ENCODE measurements around the gene ZSCAN21.

ZSCAN21 gene

DNA sequence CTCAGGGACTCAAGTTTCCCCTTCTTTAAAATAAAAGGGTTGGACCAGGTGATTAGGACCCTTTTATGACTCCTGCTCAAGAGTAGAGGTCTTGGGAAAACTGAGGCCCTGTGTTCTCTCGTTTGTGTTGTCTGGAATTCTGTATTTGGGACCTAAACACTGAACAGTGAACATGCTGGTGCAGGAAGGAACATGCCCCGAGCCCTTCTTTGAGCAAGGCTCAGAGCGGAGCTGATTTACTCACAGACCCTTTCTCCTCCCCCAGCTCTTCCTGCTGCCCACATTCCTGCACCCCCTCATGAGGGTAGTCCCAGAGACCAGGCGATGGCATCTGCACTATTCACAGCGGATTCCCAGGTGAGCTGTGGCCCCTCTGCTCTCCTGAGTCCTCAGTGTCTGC is 20.0 kb upstream of the ZSCAN21 start:
- Histone ChIP-seq H3K27me3 (ENCODE audit: insufficient read depth, low read length) (no peaks in the 10 kb centered on the region), H3K36me3 (ENCODE audit: insufficient read depth, low read length) (peaks cover 83% of the 10 kb centered on the region), H3K9ac (ENCODE audit: low read depth, low read length) (no peak overlapping the region), H3K4me3 (ENCODE audit: low read length) (no peak overlapping the region), H3K9me3 (ENCODE audit: insufficient read depth, low read depth, low read length) (no peaks in the 10 kb centered on the region), H3K27ac (ENCODE audit: low read depth, low read length) (no peak overlapping the region), H3K4me1 (ENCODE audit: insufficient read depth, low read length) (no peaks in the 10 kb centered on the region)
- 93% methylated on average over 5 of the region's 5 CpGs for WGBS

DNA sequence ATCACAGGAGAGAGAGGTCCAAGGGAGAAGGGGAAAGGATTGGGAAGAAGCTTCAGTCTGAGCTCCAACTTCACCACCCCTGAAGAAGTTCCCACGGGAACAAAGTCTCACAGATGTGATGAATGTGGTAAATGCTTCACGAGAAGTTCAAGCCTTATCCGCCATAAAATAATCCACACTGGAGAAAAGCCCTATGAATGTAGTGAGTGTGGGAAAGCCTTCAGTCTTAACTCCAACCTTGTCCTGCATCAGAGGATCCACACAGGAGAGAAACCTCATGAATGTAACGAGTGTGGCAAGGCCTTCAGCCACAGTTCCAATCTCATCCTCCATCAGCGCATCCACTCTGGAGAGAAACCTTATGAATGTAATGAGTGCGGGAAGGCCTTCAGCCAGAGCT is 16.0 kb upstream of the ZSCAN21 start:
- no peaks in the 10 kb centered on the region for H3K9me3 ChIP-seq (ENCODE audit: insufficient read depth, low read depth, low read length)
- no peak overlapping the region for H3K4me3 ChIP-seq (ENCODE audit: low read length)
- peaks cover 83% of the 10 kb centered on the region for H3K36me3 ChIP-seq (ENCODE audit: insufficient read depth, low read length)
- 100% methylated on average over 2 of the region's 6 CpGs for WGBS
- H3K4me1 ChIP-seq (ENCODE audit: insufficient read depth, low read length): no peaks in the 10 kb centered on the region
- no peak overlapping the region for H3K9ac ChIP-seq (ENCODE audit: low read depth, low read length)
- H3K27me3 ChIP-seq (ENCODE audit: insufficient read depth, low read length): no peaks in the 10 kb centered on the region
- H3K27ac ChIP-seq (ENCODE audit: low read depth, low read length): no peak overlapping the region

DNA sequence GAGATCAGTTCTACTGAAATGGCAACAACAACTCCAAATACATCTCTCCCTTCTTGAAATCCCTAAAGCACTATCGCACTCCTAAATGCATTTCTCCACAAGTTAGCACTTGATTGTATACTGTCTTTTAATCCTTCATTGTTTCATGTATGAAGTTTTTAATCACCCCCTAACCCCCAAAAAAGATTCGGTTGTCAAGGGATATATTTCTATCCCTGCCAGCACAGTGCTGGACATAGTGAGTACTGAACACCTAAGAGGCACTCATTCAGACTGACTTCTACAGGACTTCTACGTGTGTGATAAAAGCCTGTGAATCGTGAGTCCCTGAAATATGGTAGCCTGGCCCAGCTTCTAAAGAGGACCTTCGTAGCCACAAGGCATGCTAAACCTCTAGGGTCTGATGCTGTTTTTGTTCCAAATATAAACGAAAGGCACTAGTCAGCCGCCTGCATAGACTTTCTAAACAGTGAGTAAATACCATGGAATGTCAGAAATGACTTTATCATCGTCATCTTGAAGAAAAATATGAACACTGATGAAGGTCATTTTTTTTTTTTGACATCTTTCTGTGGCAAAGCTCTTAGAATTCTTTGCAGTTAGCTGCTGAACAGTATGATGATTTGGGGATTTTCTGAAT is 14.6 kb upstream of the ZSCAN21 start:
- Histone ChIP-seq H3K9ac (ENCODE audit: low read depth, low read length) (no peak overlapping the region), H3K4me1 (ENCODE audit: insufficient read depth, low read length) (no peaks in the 10 kb centered on the region), H3K9me3 (ENCODE audit: insufficient read depth, low read depth, low read length) (no peaks in the 10 kb centered on the region), H3K36me3 (ENCODE audit: insufficient read depth, low read length) (peaks cover 76% of the 10 kb centered on the region), H3K27ac (ENCODE audit: low read depth, low read length) (no peak overlapping the region), H3K27me3 (ENCODE audit: insufficient read depth, low read length) (no peaks in the 10 kb centered on the region), H3K4me3 (ENCODE audit: low read length) (no peak overlapping the region)
- WGBS: 92% methylated on average over 8 of the region's 8 CpGs

DNA sequence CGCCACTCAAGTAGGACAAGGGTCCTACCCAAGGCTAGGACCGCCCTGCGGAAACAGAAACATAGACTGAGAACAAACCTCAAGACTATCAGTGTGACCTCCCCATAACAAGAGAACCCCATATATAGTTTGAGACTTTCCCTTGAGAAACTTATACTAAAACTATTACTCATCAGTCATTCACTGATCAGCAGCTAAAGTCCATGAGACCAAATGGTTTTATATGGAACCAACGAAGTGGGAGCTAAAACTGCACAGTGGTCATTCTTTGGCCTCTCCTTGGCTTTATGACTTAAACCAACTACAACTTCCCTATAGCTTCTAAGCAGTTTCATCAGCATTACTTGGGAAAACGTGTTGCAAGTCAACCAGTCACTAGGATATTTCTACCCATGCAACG is 13.7 kb upstream of the ZSCAN21 start:
- Histone ChIP-seq H3K27ac (ENCODE audit: low read depth, low read length) (no peak overlapping the region), H3K9ac (ENCODE audit: low read depth, low read length) (no peak overlapping the region), H3K27me3 (ENCODE audit: insufficient read depth, low read length) (no peaks in the 10 kb centered on the region), H3K4me1 (ENCODE audit: insufficient read depth, low read length) (no peaks in the 10 kb centered on the region), H3K36me3 (ENCODE audit: insufficient read depth, low read length) (peaks cover 67% of the 10 kb centered on the region), H3K4me3 (ENCODE audit: low read length) (no peak overlapping the region), H3K9me3 (ENCODE audit: insufficient read depth, low read depth, low read length) (no peaks in the 10 kb centered on the region)
- 76% methylated on average over 5 of the region's 6 CpGs for WGBS

DNA sequence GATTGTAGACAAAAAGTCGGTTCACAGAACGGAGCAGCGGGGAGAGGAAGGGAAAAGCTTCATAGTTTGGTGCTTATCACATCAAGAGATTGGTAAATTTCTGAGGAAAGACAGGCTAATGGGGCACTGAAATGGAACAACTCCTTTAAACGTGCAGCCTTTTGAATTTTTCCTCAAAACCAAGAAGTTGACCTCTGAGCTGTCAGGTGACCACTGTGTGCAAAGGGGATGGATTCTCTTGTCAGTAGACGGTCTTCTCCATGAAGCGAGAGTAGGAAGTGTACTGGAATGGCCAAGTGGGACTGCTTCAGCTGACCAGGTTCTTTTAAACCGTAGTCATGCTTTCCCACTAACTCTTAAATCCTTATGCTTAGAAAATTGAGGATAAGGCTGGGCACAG is 11.2 kb upstream of the ZSCAN21 start:
- H3K4me1 ChIP-seq (ENCODE audit: insufficient read depth, low read length): no peaks in the 10 kb centered on the region
- no peak overlapping the region for H3K27ac ChIP-seq (ENCODE audit: low read depth, low read length)
- no peak overlapping the region for H3K9ac ChIP-seq (ENCODE audit: low read depth, low read length)
- 96% methylated on average over 7 of the region's 7 CpGs for WGBS
- H3K4me3 ChIP-seq (ENCODE audit: low read length): no peak overlapping the region
- no peaks in the 10 kb centered on the region for H3K27me3 ChIP-seq (ENCODE audit: insufficient read depth, low read length)
- peaks cover 48% of the 10 kb centered on the region for H3K36me3 ChIP-seq (ENCODE audit: insufficient read depth, low read length)
- no peaks in the 10 kb centered on the region for H3K9me3 ChIP-seq (ENCODE audit: insufficient read depth, low read depth, low read length)

DNA sequence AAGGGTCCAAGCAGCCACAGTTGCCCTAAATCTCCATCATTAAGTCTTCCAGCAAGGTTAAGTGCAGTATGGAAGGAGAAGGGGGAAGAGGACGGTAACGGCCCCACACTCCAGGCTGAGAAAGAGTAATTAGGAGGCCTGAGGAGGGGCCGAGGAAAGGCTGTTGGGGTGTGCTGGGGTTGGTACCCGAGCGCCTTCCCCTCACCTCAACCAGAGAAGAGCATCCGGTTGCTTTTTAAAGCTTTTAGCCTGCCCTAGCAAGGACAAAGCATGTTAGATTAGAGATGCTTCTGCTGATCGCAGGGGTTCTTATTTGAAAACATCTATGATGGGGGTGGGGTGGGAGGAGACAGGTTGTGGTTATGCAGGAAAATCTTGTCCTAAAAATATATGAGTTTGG is 9.0 kb upstream of the ZSCAN21 start:
- Histone ChIP-seq H3K9ac (ENCODE audit: low read depth, low read length) (no peak overlapping the region), H3K27me3 (ENCODE audit: insufficient read depth, low read length) (no peaks in the 10 kb centered on the region), H3K4me3 (ENCODE audit: low read length) (no peak overlapping the region), H3K36me3 (ENCODE audit: insufficient read depth, low read length) (peaks cover 25% of the 10 kb centered on the region), H3K27ac (ENCODE audit: low read depth, low read length) (no peak overlapping the region), H3K9me3 (ENCODE audit: insufficient read depth, low read depth, low read length) (no peaks in the 10 kb centered on the region), H3K4me1 (ENCODE audit: insufficient read depth, low read length) (no peaks in the 10 kb centered on the region)
- WGBS: 91% methylated on average over 7 of the region's 7 CpGs

GRCh38 chr7:100044718-100045117 is 4.9 kb upstream of the ZSCAN21 start:
- H3K36me3 ChIP-seq (ENCODE audit: insufficient read depth, low read length): no peaks in the 10 kb centered on the region
- H3K27ac ChIP-seq (ENCODE audit: low read depth, low read length): no peak overlapping the region
- H3K4me3 ChIP-seq (ENCODE audit: low read length): no peak overlapping the region
- no peaks in the 10 kb centered on the region for H3K27me3 ChIP-seq (ENCODE audit: insufficient read depth, low read length)
- H3K4me1 ChIP-seq (ENCODE audit: insufficient read depth, low read length): no peaks in the 10 kb centered on the region
- H3K9ac ChIP-seq (ENCODE audit: low read depth, low read length): no peak overlapping the region
- 83% methylated on average over 6 of the region's 6 CpGs for WGBS
- no peaks in the 10 kb centered on the region for H3K9me3 ChIP-seq (ENCODE audit: insufficient read depth, low read depth, low read length)

GRCh38 chr7:100048680-100049079 is 894 bp upstream of the ZSCAN21 start:
- Histone ChIP-seq H3K27ac (ENCODE audit: low read depth, low read length) (no peak overlapping the region), H3K9me3 (ENCODE audit: insufficient read depth, low read depth, low read length) (no peaks in the 10 kb centered on the region), H3K4me1 (ENCODE audit: insufficient read depth, low read length) (no peaks in the 10 kb centered on the region), H3K27me3 (ENCODE audit: insufficient read depth, low read length) (no peaks in the 10 kb centered on the region), H3K4me3 (ENCODE audit: low read length) (no peak overlapping the region), H3K9ac (ENCODE audit: low read depth, low read length) (no peak overlapping the region), H3K36me3 (ENCODE audit: insufficient read depth, low read length) (peaks cover 13% of the 10 kb centered on the region)
- WGBS: 93% methylated on average over 4 of the region's 4 CpGs

GRCh38 chr7:100051611-100052010 is 2.0 kb downstream of the ZSCAN21 start:
- WGBS: 96% methylated on average over 3 of the region's 3 CpGs
- Histone ChIP-seq H3K4me1 (ENCODE audit: insufficient read depth, low read length) (no peaks in the 10 kb centered on the region), H3K27ac (ENCODE audit: low read depth, low read length) (no peak overlapping the region), H3K36me3 (ENCODE audit: insufficient read depth, low read length) (peaks cover 17% of the 10 kb centered on the region), H3K9me3 (ENCODE audit: insufficient read depth, low read depth, low read length) (no peaks in the 10 kb centered on the region), H3K9ac (ENCODE audit: low read depth, low read length) (no peak overlapping the region), H3K27me3 (ENCODE audit: insufficient read depth, low read length) (no peaks in the 10 kb centered on the region), H3K4me3 (ENCODE audit: low read length) (no peak overlapping the region)

- Histone ChIP-seq H3K4me1 (ENCODE audit: insufficient read depth, low read length) (no peaks in the 10 kb centered on the region), H3K4me3 (ENCODE audit: low read length) (no peak overlapping the region)
- WGBS: 94% methylated on average over 2 of the region's 3 CpGs
Measured at GRCh38 chr7:100053215-100053614, 3.6 kb downstream of the ZSCAN21 start.

GRCh38 chr7:100057006-100057405 is 7.4 kb downstream of the ZSCAN21 start:
- no peaks in the 10 kb centered on the region for H3K9me3 ChIP-seq (ENCODE audit: insufficient read depth, low read depth, low read length)
- H3K4me3 ChIP-seq (ENCODE audit: low read length): no peak overlapping the region
- no peaks in the 10 kb centered on the region for H3K27me3 ChIP-seq (ENCODE audit: insufficient read depth, low read length)
- H3K9ac ChIP-seq (ENCODE audit: low read depth, low read length): no peak overlapping the region
- peaks cover 58% of the 10 kb centered on the region for H3K36me3 ChIP-seq (ENCODE audit: insufficient read depth, low read length)
- no peaks in the 10 kb centered on the region for H3K4me1 ChIP-seq (ENCODE audit: insufficient read depth, low read length)
- 94% methylated on average over 10 of the region's 10 CpGs for WGBS
- no peak overlapping the region for H3K27ac ChIP-seq (ENCODE audit: low read depth, low read length)

More at GRCh38 chr7:100053215-100053614, 3.6 kb downstream of the ZSCAN21 start:
- no peaks in the 10 kb centered on the region for H3K9me3 ChIP-seq (ENCODE audit: insufficient read depth, low read depth, low read length)
- no peak overlapping the region for H3K27ac ChIP-seq (ENCODE audit: low read depth, low read length)
- no peak overlapping the region for H3K9ac ChIP-seq (ENCODE audit: low read depth, low read length)
- no peaks in the 10 kb centered on the region for H3K27me3 ChIP-seq (ENCODE audit: insufficient read depth, low read length)
- H3K36me3 ChIP-seq (ENCODE audit: insufficient read depth, low read length): peaks cover 33% of the 10 kb centered on the region

DNA sequence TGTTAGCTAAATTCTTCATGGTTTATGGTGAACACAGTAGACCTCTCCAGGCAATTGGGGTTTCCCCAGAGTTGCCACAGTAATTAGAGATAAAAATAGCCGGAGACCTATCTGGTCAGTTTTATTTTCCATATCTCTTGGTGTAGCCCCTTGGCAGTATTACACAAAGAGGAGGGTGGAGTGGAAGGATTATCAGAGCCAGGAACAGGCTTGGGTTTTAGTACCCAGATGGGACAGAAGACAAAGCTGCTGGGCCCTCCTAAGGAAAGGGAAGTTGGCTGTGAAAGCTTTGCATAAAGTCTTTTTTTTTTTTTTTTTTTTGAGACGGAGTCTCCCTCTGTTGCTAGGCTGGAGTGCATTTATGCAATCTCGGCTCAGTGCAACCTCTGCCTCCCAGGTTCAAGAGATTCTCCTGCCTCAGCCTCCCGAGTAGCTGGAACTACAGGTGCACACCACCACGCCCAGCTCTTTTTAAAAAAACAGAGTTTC is 9.7 kb downstream of the ZSCAN21 start:
- Histone ChIP-seq H3K27me3 (ENCODE audit: insufficient read depth, low read length) (no peaks in the 10 kb centered on the region), H3K4me3 (ENCODE audit: low read length) (no peak overlapping the region), H3K27ac (ENCODE audit: low read depth, low read length) (no peak overlapping the region), H3K9me3 (ENCODE audit: insufficient read depth, low read depth, low read length) (no peaks in the 10 kb centered on the region), H3K9ac (ENCODE audit: low read depth, low read length) (no peak overlapping the region), H3K4me1 (ENCODE audit: insufficient read depth, low read length) (no peaks in the 10 kb centered on the region), H3K36me3 (ENCODE audit: insufficient read depth, low read length) (peaks cover 65% of the 10 kb centered on the region)
- 93% methylated on average over 5 of the region's 5 CpGs for WGBS
